ENCODE data around the gene BCAS4.

The BCAS4 gene

GRCh38 chr20:50788045-50788991, 6.5 kb upstream of the BCAS4 start:
- H3K79me2 ChIP-seq (ENCODE audit: insufficient read depth, low read length), result no peaks in the 10 kb centered on the region
- H3K36me3 ChIP-seq (ENCODE audit: insufficient read depth, low read length), result no peaks in the 10 kb centered on the region
- H3K27ac ChIP-seq (ENCODE audit: low read length), result no peak overlapping the region
- no peak for DNase-seq
- no peak for ATAC-seq (ENCODE audit: insufficient read depth, low read depth)
- no peak overlapping the region for H3K9ac ChIP-seq (ENCODE audit: low read depth, low read length)
- H3K4me1 ChIP-seq (ENCODE audit: insufficient read depth, low read length), result no peaks in the 10 kb centered on the region
- no peak overlapping the region for H3K4me2 ChIP-seq (ENCODE audit: insufficient read depth, low read length)
- H3K27me3 ChIP-seq (ENCODE audit: insufficient read depth, low read length, poor library complexity), result peaks cover 10% of the 10 kb centered on the region
- no peak overlapping the region for H3K4me3 ChIP-seq (ENCODE audit: low read depth in 1 of 2, low read length in 2 of 2)
- TF ChIP-seq, protein P1, sequence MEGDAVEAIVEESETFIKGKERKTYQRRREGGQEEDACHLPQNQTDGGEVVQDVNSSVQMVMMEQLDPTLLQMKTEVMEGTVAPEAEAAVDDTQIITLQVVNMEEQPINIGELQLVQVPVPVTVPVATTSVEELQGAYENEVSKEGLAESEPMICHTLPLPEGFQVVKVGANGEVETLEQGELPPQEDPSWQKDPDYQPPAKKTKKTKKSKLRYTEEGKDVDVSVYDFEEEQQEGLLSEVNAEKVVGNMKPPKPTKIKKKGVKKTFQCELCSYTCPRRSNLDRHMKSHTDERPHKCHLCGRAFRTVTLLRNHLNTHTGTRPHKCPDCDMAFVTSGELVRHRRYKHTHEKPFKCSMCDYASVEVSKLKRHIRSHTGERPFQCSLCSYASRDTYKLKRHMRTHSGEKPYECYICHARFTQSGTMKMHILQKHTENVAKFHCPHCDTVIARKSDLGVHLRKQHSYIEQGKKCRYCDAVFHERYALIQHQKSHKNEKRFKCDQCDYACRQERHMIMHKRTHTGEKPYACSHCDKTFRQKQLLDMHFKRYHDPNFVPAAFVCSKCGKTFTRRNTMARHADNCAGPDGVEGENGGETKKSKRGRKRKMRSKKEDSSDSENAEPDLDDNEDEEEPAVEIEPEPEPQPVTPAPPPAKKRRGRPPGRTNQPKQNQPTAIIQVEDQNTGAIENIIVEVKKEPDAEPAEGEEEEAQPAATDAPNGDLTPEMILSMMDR (IDR thresholded peaks at IDR 0.05; ENCODE audit: borderline replicate concordance, extremely low read depth, low read length, poor library complexity, severe bottlenecking), result no peak
- TF ChIP-seq EZH2 (IDR thresholded peaks at IDR 0.05; ENCODE audit: borderline replicate concordance, low read depth, low read length, severe bottlenecking), result no peak
- H4K20me1 ChIP-seq (ENCODE audit: insufficient read depth, low read length), result no peaks in the 10 kb centered on the region
- no peaks in the 10 kb centered on the region for H3K9me3 ChIP-seq (ENCODE audit: insufficient read depth, low read length, severe bottlenecking)
- no peak overlapping the region for H2AFZ ChIP-seq (ENCODE audit: low read depth, low read length)

- H3K27ac ChIP-seq (ENCODE audit: low read length), result no peak overlapping the region
- peaks cover 8% of the 10 kb centered on the region for H3K27me3 ChIP-seq (ENCODE audit: insufficient read depth, low read length, poor library complexity)
- no peaks in the 10 kb centered on the region for H3K9me3 ChIP-seq (ENCODE audit: insufficient read depth, low read length, severe bottlenecking)
- no peak overlapping the region for H3K4me2 ChIP-seq (ENCODE audit: insufficient read depth, low read length)
- peaks cover 8% of the 10 kb centered on the region for H3K4me1 ChIP-seq (ENCODE audit: insufficient read depth, low read length)
- no peak for ATAC-seq (ENCODE audit: insufficient read depth, low read depth)
- no peak overlapping the region for H3K9ac ChIP-seq (ENCODE audit: low read depth, low read length)
- no peak for DNase-seq
- no peaks in the 10 kb centered on the region for H3K79me2 ChIP-seq (ENCODE audit: insufficient read depth, low read length)
- no peak overlapping the region for H3K4me3 ChIP-seq (ENCODE audit: low read depth in 1 of 2, low read length in 2 of 2)
- no peak for TF ChIP-seq EZH2 (IDR thresholded peaks at IDR 0.05; ENCODE audit: borderline replicate concordance, low read depth, low read length, severe bottlenecking)
- TF ChIP-seq, protein P1 (IDR thresholded peaks at IDR 0.05; ENCODE audit: borderline replicate concordance, extremely low read depth, low read length, poor library complexity, severe bottlenecking), result no peak
- no peak overlapping the region for H2AFZ ChIP-seq (ENCODE audit: low read depth, low read length)
- no peaks in the 10 kb centered on the region; the same call in 1 of the 2 replicates for H4K20me1 ChIP-seq (ENCODE audit: insufficient read depth, low read length)
- no peaks in the 10 kb centered on the region for H3K36me3 ChIP-seq (ENCODE audit: insufficient read depth, low read length)
These were observed 4.8 kb upstream of the BCAS4 start for GRCh38 chr20:50789968-50790650.

DNA sequence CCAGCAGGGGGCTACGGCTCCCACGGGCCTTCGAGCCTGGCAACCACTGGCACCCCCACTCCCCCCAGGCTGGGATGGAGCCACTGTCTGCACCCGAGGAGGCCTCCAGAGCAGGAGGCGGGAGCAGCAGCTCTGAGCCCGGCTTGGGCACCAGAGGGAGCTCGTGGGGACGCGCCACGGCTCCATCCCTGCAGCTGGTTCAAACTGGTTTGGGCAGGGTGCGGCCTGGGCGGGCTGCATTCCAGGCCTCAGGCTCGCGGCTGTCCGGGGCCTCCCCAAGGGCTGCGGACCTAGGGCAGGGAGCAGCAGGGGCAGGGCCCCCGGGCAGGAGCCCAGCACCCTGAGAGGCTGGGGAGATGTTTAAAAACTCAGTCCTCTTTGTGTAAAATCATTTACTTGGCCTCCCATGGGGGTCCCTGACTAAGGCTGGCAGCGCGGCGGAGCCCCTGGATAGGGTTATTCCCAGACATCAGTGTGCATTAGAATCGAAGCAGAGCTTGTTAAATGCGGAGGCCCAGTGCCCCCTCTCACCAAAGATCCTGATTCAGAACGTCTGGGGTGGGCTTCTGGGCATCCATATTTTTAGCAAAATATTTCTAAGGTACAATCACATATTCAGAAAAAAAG, 4.1 kb upstream of the BCAS4 start:
- peak; percentile 63 for ATAC-seq (ENCODE audit: insufficient read depth, low read depth)
- Histone ChIP-seq H3K9ac (ENCODE audit: low read depth, low read length) (no peak overlapping the region), H3K27ac (ENCODE audit: low read length) (no peak overlapping the region)

More for the DNA sequence above, 4.1 kb upstream of the BCAS4 start:
- no peak overlapping the region for H3K4me2 ChIP-seq (ENCODE audit: insufficient read depth, low read length)
- H2AFZ ChIP-seq (ENCODE audit: low read depth, low read length), result no peak overlapping the region
- no peaks in the 10 kb centered on the region for H3K36me3 ChIP-seq (ENCODE audit: insufficient read depth, low read length)
- H3K4me1 ChIP-seq (ENCODE audit: insufficient read depth, low read length), result peaks cover 10% of the 10 kb centered on the region
- TF ChIP-seq, protein P1 (IDR thresholded peaks at IDR 0.05; ENCODE audit: borderline replicate concordance, extremely low read depth, low read length, poor library complexity, severe bottlenecking), result peak; percentile 39
- no peak for TF ChIP-seq EZH2 (IDR thresholded peaks at IDR 0.05; ENCODE audit: borderline replicate concordance, low read depth, low read length, severe bottlenecking)
- H3K79me2 ChIP-seq (ENCODE audit: insufficient read depth, low read length), result no peaks in the 10 kb centered on the region
- no peaks in the 10 kb centered on the region; the same call in 1 of the 2 replicates for H4K20me1 ChIP-seq (ENCODE audit: insufficient read depth, low read length)
- no peak overlapping the region for H3K4me3 ChIP-seq (ENCODE audit: low read depth in 1 of 2, low read length in 2 of 2)
- H3K27me3 ChIP-seq (ENCODE audit: insufficient read depth, low read length, poor library complexity), result peaks cover 15% of the 10 kb centered on the region
- peak; percentile 37 for DNase-seq
- no peaks in the 10 kb centered on the region for H3K9me3 ChIP-seq (ENCODE audit: insufficient read depth, low read length, severe bottlenecking)

Measured in DND-41 (cell line).